TTC549 (cell line): ENCODE results near the gene SERPINB7.
"Not testable (repeated sequence)": the region's sequence is repeated elsewhere in the genome, so short reads cannot be mapped to it uniquely, and the experiment has no call there.

Experiments used
- FAIRE-seq: peaks from 2 replicates; lab custom pipeline; 2012; peaks lifted over from hg19 to GRCh38; lab: Jason Lieb, UNC

Gene SERPINB7, protein sequence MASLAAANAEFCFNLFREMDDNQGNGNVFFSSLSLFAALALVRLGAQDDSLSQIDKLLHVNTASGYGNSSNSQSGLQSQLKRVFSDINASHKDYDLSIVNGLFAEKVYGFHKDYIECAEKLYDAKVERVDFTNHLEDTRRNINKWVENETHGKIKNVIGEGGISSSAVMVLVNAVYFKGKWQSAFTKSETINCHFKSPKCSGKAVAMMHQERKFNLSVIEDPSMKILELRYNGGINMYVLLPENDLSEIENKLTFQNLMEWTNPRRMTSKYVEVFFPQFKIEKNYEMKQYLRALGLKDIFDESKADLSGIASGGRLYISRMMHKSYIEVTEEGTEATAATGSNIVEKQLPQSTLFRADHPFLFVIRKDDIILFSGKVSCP

DNA sequence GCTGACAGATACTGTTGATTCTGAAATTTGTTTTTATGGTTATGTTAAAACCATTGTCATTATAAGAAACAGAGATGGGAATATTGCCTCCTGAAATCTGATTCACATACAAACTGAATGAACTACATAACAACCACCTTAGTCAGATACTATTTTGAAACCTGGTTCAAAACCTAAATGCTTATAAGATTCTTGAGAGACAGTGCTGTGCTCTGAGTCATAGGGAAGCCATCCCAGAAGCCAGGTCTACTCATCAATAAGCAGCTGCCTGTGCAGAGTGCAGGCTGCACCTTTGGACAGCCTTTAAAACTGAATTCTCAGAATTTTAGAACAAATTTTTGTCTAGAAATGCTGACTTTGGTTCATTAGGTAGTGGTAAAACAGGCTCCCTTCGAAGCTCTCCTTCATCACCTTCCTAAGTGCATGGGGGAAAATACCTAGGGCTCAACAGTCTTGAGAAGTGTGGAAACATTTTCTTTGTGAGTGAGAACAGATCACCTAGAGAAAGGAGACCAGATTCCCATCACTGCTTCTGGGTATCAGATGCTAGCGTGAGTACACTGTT is at the start of gene SERPINB7:
TSS of gene SERPINB7 (plus strand) at position 253 of the 565 bp plus-strand sequence. CDS start 6,955 bp downstream, outside the sequence.
- no peak for FAIRE-seq

DNA sequence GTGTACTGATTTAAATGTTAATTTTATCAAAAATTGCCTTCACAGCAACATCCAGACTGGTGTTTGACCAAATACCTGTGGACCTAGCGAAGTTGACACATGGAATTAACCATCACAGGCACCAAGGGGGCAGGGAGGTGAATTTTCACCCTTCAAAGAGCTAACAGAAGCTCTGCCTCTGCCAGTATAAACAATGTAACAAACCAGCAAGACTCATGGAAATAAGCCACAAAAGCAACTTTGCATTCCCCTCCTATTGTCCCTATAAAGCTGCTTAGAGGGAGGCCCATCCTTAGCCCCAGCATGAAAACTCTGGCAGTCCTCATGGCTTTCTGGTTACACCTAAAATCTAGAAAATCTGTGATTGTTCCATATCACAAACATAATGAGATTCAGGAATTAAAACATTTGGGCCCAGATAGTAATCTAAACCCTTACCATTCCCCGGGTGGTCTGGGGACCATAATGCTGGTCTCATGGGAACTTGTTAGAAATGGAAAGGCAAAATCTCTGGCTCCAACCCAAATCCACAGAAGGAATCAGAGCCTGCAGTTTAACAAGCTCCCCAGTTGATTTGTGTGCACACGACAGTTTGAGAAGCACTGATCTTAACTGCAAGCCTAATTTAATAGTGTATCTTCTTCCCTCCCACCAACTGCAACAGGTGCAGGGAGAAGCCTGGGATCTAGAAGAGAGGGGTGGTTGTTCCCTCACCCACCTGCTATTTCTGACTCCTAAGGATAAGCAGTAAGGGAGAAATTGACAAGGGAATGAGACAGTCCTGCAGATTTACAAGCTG is 49.3 kb upstream of the SERPINB7 start:
- no peak for FAIRE-seq

DNA sequence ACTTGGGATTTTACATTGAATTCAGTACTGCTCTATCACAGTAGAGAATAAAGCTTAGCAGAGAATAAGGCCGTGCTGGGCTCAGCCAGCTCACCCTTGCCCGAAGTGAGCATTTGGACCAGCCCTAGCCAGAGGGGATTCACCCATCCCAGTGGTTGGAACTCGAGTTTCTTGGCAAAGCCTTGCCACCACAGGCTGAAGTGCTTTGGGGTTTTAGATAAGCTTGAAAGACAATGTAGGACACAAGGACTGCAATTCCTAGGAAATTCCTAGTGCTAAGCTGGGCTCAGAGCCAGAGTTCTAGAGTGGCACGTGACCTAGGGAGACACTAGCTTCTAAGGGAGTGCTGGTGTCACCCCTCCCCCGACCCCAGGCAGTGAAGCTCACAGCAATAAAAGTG is 44.4 kb upstream of the SERPINB7 start:
- no peak for FAIRE-seq

DNA sequence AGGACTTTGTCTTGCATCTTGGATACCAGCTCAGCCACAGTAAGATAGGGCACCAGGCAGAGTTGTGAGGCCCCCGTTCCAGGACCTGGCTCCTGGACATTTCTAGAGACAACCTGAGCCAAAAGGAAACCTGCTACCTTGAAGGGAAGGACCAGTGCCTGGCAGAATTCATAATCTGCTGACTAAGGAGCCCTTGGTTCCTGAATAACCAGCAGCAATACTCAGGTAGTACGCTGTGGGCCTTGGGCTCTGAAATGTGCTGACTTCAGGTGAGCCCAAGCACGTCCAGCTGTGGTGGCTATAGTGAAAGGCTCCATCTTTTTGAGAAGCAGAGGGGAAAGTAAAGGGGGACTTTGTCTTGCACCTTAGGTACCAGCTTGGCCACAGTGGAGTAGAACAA is 44.0 kb upstream of the SERPINB7 start:
- FAIRE-seq, result no peak

DNA sequence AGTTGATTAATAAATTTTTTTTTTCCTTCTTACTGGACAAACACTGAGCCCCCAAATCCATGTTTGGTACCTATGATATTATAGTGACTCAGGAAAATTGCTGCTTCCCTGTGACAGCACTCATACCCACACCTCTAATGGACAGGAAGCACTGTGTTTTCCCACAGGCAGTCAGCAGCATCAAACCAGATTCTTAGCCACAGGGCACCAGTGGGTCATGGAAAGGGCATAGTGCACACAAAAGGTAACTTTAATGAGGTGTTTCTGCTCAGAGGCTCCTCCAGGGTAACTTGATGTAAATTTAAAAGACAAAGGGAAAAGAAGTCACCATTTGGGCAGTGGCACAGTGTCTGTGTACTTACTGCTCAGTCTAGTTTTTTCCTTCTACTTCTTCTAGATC is 38.3 kb upstream of the SERPINB7 start:
- no peak for FAIRE-seq

DNA sequence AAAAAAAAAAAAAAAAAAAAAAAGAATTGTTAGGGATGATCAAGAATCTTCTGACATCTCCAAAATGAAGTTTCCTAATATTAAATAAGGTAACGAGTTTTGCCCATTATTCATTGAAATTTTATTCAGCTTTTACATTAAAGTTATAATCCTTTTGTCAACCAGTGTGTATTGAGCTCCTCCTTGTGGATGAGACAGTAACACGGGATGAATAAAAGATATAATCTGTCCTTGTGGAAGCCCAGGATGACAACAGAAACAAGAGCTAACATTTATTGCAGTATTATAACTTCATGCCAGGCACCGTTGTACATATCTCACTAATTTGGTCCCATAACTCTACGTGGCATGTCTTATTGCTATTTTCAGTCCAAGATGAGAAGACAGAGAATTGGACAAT is 33.4 kb upstream of the SERPINB7 start:
- FAIRE-seq, result no peak

DNA sequence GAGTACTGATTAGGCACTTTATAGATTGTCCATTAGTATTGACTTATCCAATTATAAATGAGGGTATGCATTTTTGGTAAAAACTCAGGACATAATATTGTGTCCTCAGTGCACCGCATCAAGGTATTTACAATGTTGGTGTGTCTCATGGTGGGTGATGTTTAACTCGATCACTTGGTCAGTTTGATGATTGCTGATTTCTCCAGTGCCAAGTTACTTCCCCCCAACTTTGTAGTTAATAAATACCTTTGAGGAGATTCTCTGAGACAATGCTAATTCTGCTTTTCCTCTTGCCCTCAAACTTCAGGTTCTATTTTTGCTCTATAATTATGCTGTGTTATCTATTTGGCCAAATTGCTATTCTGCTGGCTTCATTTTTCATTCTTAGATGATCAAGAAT is 28.2 kb upstream of the SERPINB7 start:
- FAIRE-seq, result no peak

DNA sequence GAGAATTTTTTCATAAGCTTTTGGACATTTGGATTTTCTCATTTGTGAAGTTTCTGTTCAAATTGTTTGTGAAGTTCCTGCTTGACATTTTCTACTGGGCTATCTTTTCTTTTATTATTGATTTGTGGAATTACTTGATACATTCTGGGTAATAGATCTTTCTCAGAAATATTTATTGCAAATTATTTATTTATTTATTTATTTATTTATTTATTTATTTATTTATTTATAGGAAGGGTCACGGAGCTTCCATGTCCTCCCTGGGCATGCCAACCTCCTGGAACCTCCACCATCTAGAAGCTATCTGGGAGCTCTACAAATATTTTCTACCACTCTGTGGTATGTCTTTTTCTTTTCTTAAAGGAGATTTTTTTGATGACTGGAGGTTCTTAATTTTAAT is 25.7 kb upstream of the SERPINB7 start:
- no peak for FAIRE-seq

DNA sequence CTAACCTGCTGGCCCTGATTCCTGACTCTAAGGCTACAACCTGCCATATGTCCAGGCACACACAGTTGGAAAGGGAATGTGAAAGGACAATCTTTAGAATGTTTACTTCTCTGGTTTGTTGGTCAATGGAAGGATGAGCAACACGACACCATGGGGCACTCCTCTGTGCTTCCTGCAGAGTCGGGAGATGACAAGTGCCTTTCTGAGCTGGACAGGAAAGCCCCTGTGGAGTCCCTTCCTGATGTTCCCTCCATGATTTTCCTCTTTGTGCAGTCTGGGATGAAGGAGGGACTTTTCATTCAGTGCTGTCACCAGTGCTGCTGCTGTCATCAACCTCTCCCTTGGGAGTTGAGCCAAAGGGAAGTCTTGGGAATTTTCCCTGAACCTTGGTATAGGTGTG is 22.6 kb upstream of the SERPINB7 start:
- FAIRE-seq, result no peak

DNA sequence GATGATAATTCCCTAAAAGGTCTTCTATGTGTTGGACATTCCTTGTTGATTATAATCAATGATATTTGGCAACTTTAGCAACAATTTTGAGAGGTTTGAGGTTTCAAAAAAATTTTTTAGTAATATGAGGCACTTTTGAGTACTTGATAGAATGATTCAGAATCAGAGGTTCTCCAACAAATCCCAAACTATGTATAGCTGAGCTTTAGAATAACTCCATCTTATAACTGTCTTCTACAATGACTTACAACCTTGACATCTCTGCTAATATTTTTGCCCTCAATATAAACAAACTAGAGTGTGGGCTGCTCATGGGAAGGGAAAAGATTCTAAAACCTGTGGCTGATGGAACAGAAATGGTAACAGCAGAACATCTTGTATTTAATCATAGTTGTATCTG is 21.5 kb upstream of the SERPINB7 start:
- FAIRE-seq, result no peak

DNA sequence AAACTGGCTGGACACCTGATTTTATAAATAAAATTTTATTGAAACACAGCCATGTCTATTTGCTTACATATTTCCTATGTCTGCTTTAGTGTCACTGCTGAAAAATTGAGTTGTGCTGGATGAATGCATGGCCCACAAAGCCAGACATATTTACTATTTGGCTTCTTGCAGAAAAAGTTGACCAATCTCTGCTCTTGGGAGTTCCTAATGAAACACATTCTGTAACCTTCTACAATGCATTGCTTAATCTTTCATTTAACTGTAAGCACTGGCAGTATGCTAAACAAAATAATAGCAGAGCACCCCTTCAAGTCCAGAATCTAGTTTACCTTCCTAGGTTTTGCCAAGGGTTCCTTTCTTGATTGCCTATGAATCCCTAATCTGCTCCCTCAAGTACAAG is 17.7 kb upstream of the SERPINB7 start:
- FAIRE-seq, result no peak

DNA sequence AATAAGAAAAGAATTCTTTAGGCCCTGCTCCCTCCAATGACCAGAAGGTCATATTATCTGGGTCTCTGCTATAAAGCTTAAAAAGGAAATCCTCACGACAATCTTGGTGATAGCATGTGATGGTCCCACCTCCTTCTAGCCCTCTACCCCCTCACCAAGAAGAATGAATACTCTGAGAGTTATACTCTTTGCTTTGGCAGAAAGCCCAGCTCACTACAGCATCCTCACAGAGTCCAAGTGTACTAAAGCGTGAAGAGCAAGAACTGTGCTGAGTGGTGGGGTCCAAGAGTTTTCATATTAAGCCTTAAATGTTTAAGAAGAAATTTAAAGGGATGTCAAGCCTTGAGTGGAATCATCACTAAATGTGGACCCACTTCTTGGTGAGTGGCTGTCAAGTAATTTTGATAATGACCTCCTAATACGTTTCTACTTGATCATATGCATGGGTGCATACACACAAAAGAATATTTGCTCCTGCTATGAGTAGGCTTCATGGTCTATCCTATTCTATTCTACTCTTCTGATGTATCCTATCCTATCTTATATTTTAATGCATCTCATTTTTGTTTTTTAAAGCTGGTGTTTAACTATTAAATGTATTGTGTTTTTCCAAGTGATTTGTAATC is 16.5 kb upstream of the SERPINB7 start:
- no peak for FAIRE-seq

DNA sequence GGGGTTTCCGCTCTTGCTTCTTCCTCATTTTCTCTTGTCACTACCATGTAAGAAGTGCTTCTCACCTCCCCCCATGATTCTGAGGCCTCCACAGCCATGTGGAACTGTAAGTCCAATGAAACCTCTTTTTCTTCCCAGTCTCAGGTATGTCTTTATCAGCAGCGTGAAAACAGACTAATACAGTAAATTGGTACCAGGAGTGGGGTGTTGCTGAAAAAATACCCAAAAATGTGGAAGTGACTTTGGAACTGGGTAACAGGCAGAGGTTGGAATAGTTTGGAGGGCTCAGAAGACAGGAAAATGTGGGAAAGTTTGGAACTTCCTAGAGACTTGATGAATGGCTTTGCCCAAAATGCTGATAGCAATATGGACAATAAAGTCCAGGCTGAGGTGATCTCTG is 15.4 kb upstream of the SERPINB7 start:
- not testable (repeated sequence) for FAIRE-seq

DNA sequence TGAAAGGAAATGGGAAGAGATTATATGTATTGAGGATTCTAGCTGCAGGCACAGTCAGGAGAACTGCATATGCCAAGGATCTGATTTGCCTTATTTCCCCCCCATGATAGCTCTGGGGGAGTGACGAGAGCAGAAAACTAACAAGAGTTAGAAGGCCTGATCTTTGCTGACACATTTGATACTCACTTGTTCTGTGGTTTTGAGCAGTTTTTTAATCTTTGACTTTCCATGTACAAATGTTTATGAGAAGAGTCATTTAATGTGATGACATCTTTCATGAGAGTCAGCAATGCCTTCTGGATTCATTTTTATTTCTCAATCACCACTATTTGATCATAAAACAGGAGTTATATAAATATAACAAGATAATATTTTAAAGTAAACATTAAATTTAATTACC is 12.7 kb upstream of the SERPINB7 start:
- no peak for FAIRE-seq

DNA sequence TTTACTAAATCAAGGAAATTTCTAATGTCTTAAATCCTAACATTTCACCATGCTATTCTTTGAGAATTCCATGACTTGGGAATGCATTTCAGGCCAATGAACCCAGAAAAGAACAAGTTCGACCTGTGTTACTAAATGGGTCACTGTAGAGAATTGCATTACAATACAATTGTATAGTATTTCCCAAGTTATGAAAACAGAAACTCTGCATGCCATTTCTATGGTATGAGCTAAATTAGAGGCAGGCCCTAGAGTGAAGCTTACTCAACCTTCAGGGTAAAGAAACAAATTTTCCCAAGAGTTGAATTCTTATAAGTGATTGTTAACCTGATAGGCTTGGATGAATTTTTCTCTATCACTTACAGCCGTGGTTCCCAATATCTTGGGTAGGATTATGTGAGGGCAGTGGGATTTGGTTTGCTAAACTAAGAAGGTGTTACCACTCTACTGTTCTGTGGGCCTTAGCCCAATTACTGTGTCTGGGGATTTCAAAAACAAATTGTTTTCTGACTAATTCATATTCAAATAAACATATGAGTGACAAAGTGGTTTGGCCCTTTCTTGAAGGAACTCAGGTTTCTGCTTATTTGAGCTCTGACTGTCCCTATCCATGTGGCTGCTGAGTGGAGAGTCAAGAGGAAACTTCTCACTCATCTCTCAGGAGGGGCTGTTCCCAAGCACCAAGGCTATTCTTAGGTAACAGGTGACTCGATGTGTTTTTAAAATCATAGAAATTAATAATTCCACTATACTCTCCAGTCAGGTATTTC is 11.2 kb upstream of the SERPINB7 start:
- FAIRE-seq, result no peak

DNA sequence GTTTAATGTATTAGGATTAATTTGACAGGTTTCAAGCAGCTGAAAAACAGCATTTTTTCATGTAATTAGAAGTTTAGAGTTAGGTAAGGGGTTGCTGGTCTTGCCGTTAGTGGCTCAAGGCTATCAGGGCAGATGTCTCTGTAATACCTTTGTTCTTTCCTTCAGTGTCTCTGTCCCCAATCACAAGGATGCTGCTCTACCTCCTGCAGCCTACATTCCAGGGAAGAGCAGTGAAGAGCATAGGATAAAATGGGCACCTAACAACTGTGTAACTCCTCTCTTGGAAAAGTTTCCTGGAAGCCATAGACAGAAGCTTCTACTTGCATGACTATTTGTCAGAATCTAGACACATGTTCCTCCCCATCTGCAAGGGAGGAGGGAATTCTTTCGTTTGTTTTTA is 9.4 kb upstream of the SERPINB7 start:
- no peak for FAIRE-seq

DNA sequence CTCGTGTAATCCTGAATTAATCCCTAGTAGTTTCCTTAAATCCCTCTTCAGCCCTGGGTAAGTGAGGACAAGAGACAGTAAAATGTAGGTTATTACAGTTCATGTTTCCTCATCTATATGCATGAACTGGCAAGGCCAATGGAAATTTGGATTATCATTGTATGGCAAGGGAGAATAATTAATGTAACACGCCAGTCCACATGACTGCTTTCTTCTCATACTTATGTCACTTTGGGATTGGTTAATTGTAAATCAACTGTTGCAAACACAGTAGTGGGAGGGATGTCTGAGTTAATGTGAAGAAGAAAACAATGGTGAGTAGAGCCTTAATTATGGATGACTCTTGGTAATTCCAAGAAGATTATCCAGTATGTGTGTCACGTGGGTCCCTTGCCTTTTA is 1.7 kb upstream of the SERPINB7 start:
- FAIRE-seq, result no peak

DNA sequence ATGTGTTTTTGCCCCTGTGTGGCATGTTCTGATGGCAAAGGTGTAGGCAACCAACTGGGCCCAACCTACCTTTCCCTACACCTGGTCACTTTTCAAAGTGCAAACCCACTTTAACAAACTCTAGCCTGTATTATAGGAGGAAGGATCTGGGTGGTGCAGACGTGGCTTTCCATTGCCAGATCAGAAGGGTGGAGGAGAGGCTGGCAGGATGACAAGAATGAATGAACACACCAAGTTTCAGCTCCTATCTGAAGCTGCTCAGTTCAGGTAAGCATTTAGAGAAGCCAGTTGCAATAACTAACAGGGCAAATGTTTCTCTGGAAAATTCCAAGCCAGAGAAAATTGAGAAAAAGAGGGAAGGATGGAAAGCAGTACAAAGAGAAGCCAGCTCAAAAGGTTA is 707 bp upstream of the SERPINB7 start:
- FAIRE-seq, result no peak

DNA sequence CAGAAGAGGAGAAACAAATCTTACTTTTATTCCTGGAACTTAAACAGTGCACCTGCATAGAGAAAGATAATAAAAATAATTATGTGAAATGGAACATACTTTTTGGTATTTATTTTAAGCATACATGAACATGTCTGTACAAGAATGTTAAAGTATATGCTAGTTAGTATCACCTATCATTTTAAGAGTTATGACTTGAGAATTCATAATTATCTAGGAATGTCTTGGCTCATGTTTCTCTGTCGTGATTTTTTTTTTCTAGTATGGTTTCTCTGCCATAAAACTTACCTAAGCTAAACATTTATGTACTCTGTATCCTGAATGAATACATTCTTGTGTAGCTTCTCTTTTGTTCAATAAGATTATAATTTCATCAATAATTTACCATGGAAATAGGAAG is 4.2 kb downstream of the SERPINB7 start:
- FAIRE-seq, result no peak

DNA sequence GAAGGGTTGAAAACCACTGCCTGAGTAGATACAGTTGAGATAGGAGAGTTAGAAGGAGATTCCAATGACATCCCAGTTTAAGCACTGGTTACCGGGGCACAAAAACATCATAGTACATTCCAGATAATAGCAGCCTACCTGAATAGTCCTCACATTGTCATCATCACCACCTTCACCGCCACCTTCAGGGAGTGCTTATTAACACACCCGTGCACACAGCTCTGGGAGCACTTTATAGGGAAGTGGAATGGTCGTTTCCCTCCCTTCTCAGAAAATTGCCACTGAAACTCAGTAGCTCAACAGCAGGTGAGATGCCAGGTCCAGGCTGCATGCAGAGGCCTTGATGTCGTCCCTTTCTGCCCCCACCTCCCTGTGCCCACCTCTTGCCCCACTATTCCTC is 8.2 kb downstream of the SERPINB7 start:
- FAIRE-seq, result no peak

DNA sequence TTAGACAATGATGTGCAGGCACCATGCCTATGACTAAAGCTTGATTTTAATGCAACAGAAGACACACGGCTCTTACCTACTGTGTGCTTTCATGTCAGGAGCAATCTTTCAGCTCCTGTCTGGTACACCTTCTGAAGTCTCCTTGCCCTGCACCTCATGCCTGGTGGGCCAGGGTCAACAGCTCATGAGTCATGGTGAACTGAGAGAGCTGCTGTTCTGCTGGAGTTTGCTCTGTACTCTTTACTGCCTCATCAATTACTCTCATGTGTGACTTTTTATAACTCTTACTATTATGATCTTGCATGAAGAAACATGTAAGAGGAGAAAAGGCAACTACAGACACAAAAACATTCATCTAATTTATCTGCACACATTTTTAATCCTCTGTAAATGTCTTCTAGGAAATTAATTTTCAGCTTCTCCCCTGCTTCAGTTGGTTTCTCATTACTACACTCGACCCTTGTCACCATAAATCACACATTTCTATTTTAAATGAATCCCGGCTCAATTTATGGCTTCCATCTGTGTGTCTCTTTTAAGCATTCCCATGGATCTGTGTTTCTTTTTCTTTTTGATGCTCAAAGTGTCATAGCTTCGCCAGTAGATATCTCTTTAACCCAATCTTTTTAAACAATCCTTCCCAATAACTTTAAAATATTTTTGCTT is 9.7 kb downstream of the SERPINB7 start:
- FAIRE-seq, result no peak

DNA sequence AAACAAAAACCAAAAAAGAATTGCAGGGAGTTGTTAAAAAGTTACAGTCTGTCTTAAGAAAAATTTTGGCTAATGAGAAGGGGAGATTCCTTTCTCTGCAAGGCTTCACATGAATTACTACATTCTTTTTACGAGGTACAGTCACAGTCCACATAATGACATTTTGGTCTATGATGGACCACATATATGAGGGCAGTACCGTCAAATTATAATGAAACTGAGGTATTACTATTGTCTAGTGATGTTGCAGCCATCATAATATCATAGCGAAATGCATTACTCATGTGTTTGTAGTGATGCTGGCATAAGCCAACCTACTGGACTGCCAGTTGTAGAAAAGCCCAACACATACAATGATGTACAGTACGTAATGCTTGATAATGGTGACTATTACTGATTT is 12.5 kb downstream of the SERPINB7 start:
- no peak for FAIRE-seq
